NCI-H1694 treated with DMSO at 0.1 percent for 48 hours (cell line): Measurements from ENCODE around the gene FAM184B.
"Not testable (repeated sequence)": the region's sequence is repeated elsewhere in the genome, so short reads cannot be mapped to it uniquely, and the experiment has no call there.

Experiments
- DNase-seq: peaks from one replicate; lab custom pipeline; 2025; lab: John Stamatoyannopoulos, UW

The FAM184B gene

GRCh38 chr4:17718471-17718870, 63.0 kb downstream of the FAM184B start:
- no peak for DNase-seq

DNA sequence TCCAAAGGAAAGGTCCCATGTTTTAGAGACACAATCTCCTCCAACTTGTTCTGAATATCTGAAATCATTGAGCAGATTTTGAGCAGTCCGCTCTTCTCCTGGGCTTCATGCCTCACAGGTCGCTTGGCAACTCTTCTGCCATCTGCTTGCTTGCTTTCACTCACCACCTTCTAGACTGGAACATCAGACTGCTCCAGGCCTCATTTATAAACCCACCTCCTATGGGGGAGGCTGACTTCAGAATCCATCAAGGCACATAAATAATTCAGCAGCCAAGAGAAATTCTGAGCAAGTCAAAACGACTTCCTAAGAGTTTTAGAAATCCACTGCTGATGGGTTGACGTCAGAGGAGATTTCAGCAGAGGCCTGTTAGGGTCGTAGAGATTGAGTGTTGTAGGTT, 64.1 kb downstream of the FAM184B start:
- DNase-seq, result peak; percentile 79

GRCh38 chr4:17715511-17715910, 65.9 kb downstream of the FAM184B start:
- no peak for DNase-seq

GRCh38 chr4:17713779-17714178, 67.6 kb downstream of the FAM184B start:
- DNase-seq, result no peak

DNA sequence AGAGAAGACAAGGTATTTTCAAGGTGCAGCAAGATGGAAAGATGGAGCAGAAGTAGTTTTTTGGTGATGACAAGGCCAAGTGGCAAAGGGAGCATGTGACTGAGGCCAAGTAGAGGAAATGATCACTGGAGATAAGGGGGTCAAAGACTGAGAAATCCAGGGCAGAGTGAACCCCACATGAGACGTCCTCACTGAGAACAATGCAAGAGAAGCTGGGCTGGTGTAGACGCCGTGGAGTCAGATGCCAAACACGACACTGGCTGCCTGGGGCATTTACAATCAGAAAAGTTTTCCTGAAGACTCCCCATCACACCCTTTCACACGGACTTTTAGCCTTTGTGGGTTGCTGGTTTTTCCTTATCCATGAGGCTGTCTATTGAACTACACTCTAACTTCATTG, 69.3 kb downstream of the FAM184B start:
- DNase-seq, result no peak

- DNase-seq, result not testable (repeated sequence)
Observed at GRCh38 chr4:17711206-17711605, 70.2 kb downstream of the FAM184B start.

DNA sequence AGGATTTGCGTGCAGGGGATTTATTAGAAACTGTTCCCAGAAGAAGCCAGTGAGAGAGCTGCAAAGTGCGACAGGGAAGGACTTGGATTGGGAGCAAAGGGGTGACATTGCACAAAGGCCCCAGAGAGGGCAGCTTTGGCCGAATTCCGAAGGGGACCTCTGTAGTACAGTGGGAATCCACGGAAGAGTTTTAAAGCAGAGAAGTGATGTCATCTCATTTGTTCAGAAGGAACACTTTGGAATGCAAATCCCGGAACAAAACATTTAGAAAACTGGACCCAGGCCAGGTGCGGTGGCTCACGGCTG, 71.7 kb downstream of the FAM184B start:
- no peak for DNase-seq

DNA sequence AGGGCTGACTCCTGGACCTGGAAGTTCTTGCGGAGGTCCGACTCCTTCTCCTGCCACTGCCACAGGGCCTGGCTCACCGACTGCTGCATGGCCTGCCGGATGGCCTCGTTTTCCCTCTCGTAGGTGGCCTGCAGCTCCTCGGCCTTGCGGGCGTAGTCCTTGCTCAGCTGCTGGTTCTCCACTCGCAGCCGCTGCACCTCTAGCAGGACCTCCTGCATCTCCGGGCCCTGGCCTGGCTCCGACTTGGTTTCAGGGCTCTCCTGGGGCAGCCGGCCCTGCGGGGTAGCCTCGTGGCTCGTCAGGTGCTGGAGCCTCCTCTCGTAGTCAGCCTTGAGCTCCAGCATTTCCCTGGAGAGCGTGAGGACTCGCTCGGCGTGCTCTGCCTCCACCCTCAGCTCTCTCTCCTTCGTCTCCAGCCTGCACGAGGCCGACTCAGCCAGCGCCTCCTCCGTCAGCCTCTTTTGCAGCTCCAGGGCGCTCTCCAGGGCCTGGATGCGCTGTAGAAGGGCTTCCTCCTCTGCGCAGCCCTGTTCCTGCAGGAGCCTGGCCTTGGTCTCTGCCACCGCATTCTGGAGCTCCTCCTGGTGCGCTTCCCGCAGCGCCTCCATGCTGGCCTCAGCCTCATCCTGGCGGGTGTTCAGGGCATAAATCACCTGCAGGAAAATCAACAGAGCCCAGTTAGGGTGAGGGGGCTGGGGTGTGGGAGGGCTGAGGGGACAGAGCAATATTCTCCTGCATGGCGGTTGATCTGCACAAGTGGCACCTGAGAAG, 72.2 kb downstream of the FAM184B start:
- no peak for DNase-seq

DNA sequence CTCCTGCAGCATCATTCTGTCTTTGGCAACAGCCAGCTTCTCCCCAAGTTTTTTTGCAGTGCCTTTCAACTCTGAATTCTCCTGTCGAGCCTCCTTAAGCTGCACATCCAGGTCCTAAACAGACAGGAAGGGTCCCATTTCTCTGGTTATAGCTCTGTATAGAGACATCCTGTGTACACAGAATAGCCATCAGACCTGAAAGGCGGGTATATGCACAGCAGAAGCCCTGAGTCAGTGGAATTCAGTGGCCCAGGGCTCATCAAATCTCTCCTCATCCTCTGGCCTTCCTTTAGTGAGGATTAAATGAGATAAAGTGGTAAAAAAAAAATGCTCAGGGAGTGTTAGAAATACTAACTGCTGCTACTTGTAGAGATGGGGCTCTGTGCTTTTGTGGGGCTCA, 73.8 kb downstream of the FAM184B start:
- DNase-seq, result no peak

DNA sequence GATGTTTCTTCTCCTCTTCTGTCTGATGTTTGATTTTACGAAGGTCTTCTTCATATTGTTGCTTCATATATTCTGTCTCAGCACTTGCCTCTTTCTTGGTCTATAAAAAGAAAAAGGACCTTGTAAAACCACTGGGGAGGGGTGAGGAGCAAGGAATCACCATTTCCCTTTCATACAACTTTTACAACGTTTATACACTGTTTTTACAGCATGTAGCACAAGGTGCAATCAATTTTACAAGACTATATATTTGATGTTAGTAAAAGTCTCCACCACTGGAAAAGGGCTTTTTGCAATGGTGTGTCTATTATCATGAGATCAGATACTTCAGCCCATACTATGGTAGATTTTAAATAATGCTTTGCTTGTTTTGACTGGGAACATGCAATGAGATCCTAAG, 76.3 kb downstream of the FAM184B start:
- no peak for DNase-seq

GRCh38 chr4:17704020-17704650, 77.3 kb downstream of the FAM184B start:
- no peak for DNase-seq

GRCh38 chr4:17702641-17703040, 78.8 kb downstream of the FAM184B start:
- DNase-seq, result no peak

DNA sequence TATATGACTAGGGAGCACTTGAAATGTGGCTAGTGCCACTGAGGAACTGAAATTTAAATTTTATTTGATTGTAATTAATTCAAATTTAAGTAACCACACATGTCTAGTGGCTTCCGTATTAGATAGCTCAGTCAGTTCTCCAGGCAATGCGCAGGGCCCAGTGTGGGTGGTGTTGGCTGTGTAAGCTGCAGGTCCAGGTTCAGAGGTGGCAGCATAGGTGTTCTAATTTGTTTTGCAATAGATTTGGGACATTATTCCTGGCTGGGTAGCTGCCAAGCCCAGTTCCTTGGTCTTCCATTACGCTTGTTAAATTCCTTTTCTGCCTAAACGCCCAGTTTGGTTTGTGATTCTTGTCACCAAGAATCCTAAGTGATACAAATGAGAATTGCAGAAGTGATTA, 79.5 kb downstream of the FAM184B start:
- no peak for DNase-seq

DNA sequence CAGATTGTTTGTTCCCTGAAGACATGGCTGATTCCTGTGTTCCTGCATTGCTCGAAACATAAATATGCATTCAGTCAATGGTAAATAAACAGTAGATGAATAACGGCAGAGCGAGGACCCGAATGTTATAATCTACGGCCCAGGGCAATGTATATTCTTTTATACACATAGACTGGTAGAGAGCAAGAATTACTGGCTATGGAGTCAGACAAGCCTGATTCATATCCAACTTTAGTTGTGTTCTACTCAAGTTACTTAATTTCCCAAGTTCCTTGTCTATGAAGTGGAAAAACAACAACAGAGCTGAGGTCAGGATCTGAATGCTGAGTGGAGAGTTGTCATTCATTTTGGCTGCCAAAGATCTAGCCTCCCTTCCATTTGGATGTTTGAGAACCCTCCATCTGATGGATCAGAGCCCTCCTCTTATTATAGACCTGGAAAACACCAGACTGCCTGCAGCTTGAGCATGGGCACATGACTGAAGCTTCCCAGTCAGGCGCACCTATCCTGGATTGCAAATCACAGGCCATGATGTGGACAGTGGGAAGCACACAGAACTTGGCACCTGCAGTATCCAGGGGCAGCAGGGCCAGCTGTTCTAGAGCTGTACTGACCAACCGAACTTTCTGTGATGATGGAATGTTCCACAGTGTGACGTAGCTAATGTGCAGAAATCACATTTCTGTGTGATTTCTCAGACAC, 80.1 kb downstream of the FAM184B start:
- DNase-seq, result no peak

GRCh38 chr4:17699380-17699779, 82.0 kb downstream of the FAM184B start:
- DNase-seq, result no peak

DNA sequence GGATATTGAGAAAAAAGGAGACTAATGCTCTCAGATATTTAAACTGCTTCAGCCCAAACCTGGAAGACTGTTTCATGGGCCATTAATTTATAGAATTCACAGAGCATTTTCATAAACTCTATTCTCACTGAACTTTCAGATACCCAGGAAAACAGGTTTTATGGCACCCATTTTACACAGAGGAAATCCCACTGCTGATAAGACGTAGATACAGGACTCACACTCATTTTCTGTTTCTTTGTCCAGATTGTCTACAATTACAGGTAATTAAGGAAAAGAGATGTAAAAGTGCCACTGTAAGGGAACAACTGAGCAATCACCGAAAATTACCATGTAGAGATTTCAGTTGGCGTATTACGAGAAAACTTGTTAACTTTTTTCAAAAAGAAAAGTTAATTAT, 83.3 kb downstream of the FAM184B start:
- DNase-seq, result no peak

- DNase-seq, result no peak
Observed at GRCh38 chr4:17695341-17695740, 86.1 kb downstream of the FAM184B start.

DNA sequence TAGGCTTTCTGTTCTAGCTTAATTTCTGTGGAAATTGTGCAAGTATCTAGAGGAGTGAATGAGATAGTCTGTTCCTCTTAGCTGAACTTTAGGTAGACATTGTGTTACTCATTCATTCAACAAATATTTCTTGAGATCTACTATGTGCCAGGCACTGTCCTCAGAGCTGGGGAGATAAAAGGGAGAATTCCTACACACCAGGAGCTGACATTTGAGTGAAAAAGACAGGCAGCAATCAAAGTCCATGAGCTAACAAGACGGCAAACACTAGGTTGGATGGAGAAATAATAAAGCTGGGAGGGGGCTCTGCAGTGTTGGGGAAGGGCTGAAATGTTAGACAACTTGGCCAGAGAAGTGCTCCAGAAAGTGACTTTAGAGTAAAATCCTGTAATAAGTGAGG, 86.9 kb downstream of the FAM184B start:
- no peak for DNase-seq

DNA sequence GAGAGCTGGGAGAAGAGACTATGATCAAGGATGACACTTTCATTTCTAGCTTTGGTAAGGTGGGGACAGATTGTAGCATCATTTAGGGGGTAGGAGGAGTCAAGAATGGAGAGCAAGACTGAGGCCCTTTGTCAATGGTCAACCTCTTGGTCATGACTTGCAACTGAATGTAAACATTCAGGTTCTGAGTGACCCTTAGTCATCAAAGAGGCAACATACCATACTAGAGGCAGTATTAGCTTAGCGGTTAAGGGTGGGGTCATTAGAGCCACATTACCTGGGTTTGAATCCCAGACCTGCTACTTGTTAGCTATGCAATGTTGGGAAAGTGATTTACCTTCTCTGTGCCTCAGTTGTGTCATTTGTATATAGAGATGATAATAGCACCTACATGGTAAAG, 90.5 kb downstream of the FAM184B start:
- DNase-seq, result no peak

DNA sequence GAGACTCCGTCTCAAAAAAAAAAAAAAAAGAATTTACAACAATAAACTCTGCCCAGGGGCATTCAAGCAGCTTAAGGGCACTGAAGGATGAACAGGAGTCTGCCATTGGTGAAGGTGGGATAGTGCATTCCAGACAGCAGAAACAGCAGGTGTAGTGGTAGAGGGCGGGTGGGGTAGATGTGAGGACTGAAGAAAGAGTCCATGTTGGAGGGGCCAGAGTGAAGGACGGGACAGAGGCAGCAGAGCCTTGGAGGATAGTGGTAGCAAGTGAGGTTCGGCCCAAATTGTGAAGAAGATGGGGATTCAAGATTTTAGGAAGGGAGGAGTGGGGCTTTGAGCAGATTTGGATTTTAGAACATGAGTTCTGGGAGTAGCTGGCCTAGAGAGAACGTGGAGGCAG, 91.3 kb downstream of the FAM184B start:
- DNase-seq, result no peak

GRCh38 chr4:17688011-17688441, 93.4 kb downstream of the FAM184B start:
- DNase-seq, result no peak

DNA sequence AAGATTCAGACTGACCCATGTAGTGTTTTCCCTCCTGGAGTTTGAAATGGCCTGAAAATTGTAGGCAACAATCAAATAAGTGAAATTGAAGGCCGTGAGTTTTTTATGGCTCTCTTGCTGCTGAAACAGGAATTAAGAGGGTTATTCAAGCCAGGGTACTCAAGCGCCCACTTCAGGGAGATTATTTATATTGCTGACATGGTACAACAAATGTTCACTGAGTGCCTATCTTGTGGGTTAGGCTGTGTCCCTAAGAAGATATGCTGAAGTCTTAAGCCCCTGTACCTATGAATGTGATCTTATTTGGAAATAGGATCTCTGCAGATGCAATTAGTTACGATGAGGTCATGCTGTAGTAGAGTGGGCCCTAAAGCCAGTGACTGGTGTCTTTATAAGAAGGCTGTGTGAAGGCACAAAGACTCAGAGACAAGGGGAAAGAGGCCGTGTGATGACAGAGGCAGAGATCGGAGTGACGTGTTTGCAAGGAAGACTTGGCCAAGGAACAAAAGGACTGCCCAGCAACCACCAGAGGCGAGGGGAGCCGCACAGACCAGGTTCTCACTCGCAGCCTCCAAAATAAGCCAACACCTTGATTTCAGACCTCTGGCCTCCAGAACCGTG, 94.1 kb downstream of the FAM184B start:
- DNase-seq, result no peak

DNA sequence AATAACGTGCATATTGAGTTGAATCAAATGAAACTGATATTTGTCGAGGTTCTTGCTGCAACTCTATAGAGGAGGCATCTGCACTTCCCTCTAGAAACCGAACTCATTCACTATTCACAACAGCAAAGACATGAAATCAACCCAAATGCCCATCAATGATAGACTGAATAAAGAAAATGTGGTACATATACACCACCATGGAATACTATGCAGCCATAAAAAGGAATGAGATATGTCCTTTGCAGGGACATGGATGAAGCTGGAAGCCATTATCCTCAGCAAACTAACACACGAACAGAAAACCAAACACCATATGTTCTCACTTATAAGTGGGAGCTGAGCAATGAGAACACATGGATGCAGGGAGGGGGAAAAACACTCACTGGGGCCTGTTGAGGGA, 96.8 kb downstream of the FAM184B start:
- peak; percentile 3 for DNase-seq
